KG1 (cell line): ENCODE data around the gene IPO11.
"Not testable (repeated sequence)": the region's sequence is repeated elsewhere in the genome, so short reads cannot be mapped to it uniquely, and the experiment has no call there.

ENCODE experiments used
- DNase-seq: peaks from one replicate; lab custom pipeline; 2025; lab: John Stamatoyannopoulos, UW

The IPO11 gene

GRCh38 chr5:62600560-62601252, 188.1 kb downstream of the IPO11 start:
- DNase-seq: no peak

GRCh38 chr5:62603934-62604333, 191.4 kb downstream of the IPO11 start:
- no peak for DNase-seq

- no peak for DNase-seq
Observed at GRCh38 chr5:62605638-62606037, 193.1 kb downstream of the IPO11 start.

- DNase-seq: no peak
Observed at GRCh38 chr5:62606878-62607277, 194.3 kb downstream of the IPO11 start.

- DNase-seq: no peak
Observed at GRCh38 chr5:62607615-62608014, 195.1 kb downstream of the IPO11 start.

- DNase-seq: no peak
Observed at GRCh38 chr5:62608529-62609511, 196.3 kb downstream of the IPO11 start.

- DNase-seq: no peak
Observed at GRCh38 chr5:62614355-62614754, 201.8 kb downstream of the IPO11 start.

GRCh38 chr5:62616615-62617277, 204.2 kb downstream of the IPO11 start:
- no peak for DNase-seq

- DNase-seq: no peak
Observed at GRCh38 chr5:62617943-62618342, 205.4 kb downstream of the IPO11 start.

- DNase-seq: no peak
Observed at GRCh38 chr5:62620761-62621160, 208.2 kb downstream of the IPO11 start.

GRCh38 chr5:62621280-62621679, 208.7 kb downstream of the IPO11 start:
- DNase-seq: no peak

GRCh38 chr5:62623271-62623670, 210.7 kb downstream of the IPO11 start:
- DNase-seq: no peak

- not testable (repeated sequence) for DNase-seq
Observed at GRCh38 chr5:62624436-62624835, 211.9 kb downstream of the IPO11 start.

GRCh38 chr5:62626534-62626933, 214.0 kb downstream of the IPO11 start:
- DNase-seq: no peak

- DNase-seq: no peak
Observed at GRCh38 chr5:62627121-62627520, 214.6 kb downstream of the IPO11 start.

GRCh38 chr5:62627901-62628300, 215.3 kb downstream of the IPO11 start:
- no peak for DNase-seq

- no peak for DNase-seq
Observed at GRCh38 chr5:62631909-62632580, 219.5 kb downstream of the IPO11 start.

GRCh38 chr5:62633243-62633642, 220.7 kb downstream of the IPO11 start:
- no peak for DNase-seq

- no peak for DNase-seq
Observed at GRCh38 chr5:62640446-62640845, 227.9 kb downstream of the IPO11 start.

GRCh38 chr5:62642468-62642867, 229.9 kb downstream of the IPO11 start:
- no peak for DNase-seq

- DNase-seq: no peak
Observed at GRCh38 chr5:62643556-62644451, 231.2 kb downstream of the IPO11 start.
